GM19372 (cell line): ENCODE measurements around the gene ARHGAP26.
"Not testable (repeated sequence)": the region's sequence is repeated elsewhere in the genome, so short reads cannot be mapped to it uniquely, and the experiment has no call there.

ENCODE experiments used
- ATAC-seq: cut with Tn5 transposase; IDR thresholded peaks from one replicate; pipeline ENCODE4 v1.9.1; 2021; ENCODE audit warnings: mild to moderate bottlenecking, low read depth, moderate library complexity; ENCODE audit not compliant: unreplicated experiment

Gene ARHGAP26

DNA sequence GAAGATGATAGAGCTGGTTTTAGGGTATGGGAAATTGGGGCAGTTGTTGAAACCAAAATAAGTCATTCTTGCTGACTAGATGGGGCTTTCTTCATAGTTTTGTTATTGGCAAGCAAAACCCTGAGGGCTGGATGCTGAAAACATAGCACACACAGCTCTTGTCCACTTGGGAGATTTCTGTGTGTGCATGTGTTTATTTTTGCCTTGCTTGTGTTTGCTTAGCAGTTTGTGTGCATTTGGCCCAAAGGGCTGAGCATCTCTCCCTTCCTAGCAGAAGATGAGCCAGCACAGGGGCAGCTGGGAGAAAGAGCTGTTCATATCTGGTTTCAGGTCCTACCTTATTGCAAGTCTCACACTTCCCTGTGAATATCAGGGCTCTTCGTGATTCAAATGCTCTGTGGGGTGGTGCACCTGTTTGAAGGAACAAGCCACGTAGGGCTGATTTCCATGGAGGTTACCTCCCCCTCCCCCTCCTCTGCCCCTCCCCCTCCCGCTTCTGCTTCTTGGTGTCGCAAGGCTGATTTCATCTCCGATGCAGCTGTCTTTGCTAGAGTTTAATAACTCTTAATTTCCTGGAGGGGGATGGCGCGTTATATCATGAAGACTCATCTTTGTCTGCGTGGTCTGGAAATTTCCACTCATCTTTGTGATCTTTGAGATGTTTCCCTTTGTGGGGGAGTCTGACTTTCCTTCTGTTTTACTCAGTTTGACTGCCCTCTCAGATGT is 296.5 kb downstream of the ARHGAP26 start:
- no peak for ATAC-seq

DNA sequence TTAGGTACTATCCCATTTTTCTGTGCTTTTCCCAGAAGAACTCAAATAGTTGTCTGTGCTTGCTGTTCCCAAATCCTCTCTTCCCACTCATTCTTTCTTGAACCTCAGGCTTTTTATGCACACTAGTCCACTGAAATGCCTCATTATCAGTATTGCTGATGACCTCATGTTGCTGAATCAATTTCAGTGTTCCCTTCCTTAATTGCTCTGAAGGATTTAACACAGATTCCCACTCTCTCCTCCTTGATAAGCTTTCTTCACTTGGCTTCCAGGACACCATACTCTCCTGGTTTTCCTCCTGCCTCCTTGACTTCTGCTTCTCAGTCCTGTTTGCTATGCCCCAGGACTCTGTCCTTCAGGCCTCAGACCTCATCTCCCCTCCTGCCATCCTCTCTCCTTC is 298.5 kb downstream of the ARHGAP26 start:
- ATAC-seq = no peak

DNA sequence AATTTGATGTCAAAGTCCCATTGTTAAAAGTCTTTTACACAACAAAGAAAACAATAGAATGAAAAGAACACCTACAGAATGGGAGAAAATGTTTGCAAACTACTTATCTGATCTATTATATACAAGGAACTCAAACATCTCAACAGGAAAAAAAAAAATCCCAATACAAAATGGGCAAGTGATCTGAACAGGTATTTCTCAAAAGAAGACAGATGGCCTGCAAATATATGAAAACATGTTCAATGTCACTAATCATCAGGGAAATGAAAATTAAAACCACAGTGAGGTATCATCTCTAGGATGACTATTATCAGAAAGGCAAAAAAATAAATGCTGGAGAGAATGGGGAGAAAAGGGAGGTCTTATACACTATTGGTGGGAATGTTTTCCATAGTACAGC is 301.8 kb downstream of the ARHGAP26 start:
- ATAC-seq = no peak

DNA sequence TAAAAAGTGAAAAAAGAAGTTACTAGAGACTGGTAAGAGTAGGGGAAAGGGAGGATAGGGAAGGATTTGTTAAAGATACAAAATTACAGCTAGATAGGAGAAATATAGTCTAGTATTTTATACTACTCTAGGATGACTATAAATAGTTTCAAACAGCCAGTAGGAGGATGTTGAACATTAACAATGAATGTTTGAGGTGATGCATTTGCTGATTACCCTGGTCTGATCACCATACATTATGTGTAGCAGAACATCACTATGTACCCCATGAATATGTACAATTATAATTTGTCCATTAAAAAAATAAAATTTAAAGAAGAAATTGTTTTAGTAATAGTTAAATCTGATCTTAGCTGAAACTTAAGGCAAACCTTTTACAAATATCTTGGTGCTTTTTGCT is 302.6 kb downstream of the ARHGAP26 start:
- no peak for ATAC-seq

DNA sequence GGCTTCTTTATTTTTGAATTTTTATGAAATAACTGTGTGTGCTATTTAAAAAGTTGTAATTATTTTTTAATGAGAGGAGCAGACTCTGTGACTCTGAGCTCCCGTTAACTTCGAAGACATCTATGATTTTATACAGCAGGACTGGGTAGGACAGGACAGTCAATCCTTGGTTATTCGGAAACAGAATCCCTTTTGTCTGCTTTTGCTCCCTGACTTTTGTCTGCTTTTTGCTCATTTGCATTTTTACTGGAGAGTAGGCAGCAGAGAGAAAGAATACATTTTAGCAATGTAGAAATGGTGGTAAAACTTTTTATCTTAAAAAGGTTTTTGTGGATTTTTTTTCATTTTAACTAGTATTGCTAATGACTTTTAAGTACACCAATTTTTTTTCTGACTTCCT is 303.6 kb downstream of the ARHGAP26 start:
- no peak for ATAC-seq

DNA sequence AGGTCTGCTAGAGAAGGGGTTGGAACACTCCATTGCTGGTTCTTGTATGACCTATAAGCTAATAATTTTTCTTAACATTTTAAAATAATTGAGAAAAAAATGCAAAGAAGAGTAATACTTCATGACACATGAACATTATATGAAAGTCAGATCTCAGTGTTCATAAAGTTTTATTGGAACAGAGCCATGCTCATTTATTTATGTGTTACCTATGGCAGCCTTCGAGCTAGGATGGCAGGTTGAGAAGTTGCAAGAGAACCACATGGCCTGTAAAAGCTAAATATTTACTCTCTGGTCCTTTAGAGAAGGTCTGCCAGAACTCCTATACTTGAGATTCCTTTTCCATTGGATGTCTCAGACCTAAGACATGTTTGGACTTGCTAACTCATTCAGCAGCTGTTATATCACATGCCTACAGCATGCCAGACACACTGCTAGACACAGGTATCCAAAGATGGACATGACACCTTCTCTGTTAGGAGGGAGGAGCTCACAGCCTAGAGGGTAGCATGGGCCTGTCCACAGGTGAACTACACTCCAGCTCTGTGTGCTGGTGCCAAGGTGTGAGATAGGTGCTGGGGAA is 304.3 kb downstream of the ARHGAP26 start:
- no peak for ATAC-seq

DNA sequence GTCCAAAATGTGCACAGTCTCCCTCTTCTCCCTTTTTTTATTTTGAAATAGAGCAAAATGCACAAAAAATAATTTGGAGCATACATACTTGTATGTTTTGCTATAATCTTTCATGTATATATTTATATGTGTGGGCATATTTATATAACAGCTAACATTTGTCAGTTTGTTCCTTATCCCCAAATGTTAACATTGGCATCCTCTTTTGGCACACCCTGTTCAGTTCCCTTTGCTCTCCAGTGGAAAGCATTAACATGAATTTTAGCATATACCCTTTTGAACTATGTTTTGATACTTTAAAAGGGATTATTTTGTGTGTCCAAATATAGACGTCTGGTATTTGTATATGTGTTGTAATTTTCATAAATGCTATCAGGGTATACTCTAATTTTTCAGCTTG is 306.2 kb downstream of the ARHGAP26 start:
- ATAC-seq = no peak

DNA sequence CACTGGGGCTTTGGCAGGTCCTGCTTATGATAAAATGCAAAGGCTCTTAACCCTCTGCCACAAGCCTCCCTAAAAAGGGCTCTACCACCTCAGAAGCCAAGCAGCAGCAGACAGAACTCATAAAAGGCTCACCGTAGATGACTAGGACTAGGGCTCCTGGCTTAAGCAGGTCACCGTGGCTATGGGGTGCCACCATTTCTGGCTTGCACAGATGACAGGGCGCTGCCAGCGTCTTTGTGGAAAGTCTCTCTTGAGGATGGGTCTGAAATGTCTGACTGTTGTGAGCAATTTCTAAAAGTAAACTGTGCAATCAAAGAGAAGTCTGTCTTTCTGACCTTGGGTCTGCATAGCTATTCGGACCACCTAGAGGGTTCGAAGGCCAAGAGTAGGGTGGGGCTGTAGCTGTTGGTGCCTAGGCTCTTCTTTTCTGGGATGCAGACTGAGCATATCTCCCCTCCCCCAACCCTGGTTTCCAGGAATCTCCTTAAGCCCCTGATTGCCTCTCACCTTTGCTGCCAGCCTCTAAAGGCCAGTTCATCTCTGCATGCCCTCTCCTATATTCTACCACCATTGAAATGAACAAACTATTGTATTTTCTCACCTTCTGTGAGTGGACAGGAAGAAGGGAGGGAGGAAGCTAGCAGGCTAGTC is 307.4 kb downstream of the ARHGAP26 start:
- no peak for ATAC-seq

DNA sequence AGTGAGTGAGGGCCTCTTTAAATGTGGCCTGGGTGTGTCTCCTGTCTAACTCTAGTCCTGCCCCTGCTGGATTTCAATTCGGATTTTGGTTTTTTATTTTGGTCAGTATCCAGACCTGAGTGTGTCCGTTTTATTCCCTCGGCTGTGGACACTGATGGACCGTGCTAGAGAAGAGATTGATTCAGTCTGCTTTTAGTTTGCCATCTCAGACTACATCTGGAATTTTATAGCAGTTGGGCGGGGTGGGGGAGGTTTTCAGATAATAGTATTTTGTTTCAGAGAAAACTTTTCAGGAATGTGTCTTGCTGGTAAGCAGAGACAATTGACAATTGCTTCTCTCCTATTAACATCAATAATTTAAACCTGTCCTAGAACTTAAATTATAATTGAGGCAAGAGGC is 308.1 kb downstream of the ARHGAP26 start:
- no peak for ATAC-seq

DNA sequence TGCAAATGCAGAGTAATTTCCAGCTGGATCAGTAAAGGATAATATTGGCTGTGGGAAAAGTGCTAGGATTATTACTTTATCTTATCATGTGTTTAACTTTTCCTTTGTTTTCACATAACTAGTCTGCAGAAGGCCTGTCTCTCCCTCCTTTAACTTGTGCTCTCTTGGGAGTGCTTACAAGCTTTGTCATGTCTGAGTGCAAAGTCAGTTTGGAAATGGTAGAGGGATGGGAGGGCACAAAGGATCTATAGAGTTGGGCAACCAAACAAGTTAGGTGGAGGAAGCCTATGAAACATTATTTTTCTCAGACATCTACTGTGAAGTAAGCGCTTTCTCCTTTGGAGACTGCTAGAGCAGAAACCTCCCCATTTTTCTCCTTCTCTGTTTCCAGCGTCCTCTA is 308.8 kb downstream of the ARHGAP26 start:
- ATAC-seq = no peak

DNA sequence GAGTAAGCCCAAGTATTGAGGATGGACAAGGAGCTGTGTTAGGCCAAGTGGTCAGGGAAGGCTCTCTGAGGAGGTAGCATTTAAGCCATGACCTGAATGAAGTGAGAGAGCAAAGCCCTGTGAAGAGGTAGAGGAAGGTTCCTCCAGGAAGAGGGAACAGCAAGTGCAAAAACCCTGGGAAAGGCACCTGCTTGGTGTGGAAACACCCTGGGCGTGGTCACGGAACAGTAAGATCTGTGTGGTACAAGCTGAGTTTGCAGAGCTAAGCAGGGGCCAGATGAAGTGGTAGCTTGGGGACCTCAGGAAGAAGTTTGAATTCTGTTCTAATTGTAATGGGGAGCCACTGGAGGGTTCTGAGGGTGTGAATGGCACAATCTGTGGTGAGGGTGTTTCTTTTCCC is 310.2 kb downstream of the ARHGAP26 start:
- ATAC-seq = no peak

DNA sequence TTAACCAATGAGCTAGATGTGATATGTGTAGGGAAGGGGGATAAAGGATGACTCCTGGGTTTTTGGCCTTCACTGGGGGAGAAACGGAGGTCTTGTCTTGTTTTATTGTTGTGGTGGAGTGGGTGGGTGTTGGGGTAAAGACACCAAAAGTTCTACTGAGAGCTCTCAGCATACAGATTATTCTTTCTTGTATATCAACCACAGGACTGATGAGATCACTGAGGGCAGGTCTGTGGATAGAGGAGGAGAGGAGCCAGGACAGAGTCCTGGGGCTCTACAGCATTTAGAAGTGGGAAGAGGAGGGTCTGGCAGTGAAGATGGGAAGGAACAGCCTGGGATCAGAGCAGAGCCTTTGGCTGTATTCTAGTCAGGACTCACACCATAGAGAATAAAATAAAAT is 310.8 kb downstream of the ARHGAP26 start:
- no peak for ATAC-seq

DNA sequence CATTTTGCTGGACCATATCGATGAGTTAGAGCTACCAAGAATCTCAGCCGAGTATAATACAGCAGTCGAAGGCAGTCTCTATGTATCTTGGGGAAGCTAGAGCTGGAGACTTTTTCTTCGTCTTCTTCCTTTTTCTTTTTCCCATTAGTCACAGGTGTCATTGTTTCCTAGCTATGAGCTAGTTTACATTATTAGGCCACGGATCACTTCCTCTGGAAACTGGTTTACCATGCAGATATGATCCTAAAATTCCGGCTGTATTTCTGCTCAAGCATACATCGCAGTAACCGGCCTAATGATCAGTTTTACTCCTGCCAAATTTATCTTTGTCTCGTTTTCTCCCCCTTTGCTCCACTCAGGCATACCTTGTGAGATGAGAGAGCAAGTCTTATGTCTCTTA is 312.8 kb downstream of the ARHGAP26 start:
- no peak for ATAC-seq

DNA sequence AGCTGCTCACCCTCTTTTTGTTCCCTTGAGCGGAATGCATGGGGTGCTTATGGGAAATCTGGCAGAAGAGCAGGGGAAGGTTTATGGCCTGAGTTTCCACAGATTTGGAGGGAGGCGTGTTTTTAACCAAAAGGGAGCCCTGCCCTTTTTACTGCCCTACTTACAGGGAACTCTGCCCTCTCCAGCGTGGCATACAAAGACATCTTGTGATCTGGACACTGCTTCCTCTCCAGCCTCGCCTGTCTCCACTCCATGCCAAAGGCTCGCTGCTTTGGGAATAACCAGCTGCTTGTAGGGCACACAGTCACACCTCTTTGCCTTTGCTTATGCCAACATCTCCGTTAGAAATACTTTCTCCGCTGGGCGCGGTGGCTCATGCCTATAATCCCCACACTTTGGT is 314.2 kb downstream of the ARHGAP26 start:
- no peak for ATAC-seq

DNA sequence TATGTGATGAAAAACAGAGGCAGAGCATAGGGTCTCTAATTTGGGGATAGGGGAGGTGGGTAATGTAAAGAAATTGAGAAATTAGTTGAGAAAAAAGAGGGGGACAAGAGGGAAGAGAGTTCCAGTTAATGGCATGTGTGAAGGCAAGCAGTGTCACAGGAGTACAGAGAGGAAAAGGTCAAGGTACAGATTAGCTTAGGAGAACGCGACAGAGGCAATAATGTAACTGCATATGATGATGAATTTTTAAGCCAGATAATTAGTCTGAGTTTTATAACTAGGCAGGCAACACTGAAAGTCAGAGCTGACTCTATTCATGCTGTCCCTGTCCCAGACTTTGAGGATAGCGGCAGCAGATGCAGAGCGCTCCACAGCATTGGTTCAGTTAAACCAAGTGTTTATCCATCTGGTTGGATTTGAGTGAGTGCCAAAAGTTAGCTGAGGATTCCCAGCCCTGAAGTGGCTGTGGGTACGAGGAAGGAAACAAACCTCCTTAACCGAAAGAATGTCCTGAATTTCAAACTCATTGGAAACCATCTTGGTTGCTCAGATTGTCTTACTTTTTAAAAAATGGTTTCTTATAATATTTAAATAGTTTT is 315.2 kb downstream of the ARHGAP26 start:
- no peak for ATAC-seq

DNA sequence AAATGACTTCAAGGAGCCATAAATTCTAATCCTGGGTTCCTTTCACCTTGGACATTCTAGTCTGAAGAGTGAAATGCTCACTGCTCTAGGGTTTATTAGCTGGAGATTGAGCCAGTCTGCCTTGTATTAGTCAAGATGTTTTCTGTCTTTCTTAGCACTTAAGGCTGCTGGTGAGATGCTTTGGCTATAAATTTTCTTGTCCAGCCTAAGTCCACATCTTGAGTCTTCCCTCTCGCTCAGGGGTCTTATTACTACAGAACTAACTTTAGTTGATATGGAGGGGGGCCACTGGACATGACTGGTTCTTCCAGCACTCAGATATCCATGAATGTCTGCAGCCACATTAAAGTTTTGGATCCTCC is 316.4 kb downstream of the ARHGAP26 start:
- no peak for ATAC-seq

DNA sequence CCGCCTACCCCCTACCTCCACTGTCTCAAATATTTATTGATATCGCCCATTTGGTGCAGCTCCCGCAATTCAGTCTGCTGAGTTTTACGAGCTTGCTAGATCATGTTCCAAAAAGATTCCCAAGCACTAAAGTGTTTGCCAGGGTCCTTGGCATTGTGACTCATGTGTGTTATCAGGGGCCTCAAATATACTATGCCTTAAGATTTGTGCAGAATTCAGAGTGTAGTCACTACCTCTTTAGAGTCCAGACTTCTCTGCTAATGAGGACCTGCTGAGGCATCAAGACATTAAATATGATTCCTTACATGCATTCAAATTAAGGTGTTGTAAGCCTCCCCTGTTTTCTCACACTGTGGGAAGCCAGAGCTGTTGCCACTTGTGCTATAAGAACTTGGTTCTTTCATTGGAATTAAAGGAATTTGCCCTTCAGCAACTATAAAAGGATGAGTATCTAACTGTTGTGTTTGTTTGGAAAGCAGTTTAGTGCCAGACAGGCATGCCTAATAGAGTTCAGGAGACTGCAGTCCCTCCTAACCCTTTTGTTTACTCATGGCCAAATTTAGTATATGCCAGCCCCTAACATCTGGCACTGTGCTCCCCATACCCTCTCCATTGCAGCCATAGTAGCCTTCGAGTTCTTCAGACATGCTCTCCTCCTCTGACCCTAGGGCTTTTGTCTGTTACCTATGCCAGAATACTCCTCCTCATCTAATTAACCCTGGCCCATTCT is 316.9 kb downstream of the ARHGAP26 start:
- ATAC-seq = no peak

DNA sequence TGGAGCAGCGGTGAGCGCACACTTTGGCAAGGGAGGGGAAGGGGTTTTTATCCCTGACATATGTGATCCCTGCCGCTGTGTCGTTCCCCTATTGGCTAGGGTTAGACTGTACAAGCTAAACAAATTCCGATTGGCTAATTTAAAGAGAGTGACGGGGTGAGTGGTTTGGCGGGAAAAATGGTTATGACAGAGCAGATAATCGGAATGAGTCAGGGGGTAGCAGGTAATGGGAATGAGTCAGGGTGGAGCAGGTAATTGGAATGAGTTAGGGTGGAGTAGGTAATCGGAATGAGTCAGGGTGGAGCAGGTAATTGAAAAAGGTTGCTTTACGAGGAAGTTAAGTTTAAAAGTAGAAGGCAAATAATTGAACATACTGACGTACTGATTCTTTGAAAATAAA is 318.5 kb downstream of the ARHGAP26 start:
- ATAC-seq = not testable (repeated sequence)

DNA sequence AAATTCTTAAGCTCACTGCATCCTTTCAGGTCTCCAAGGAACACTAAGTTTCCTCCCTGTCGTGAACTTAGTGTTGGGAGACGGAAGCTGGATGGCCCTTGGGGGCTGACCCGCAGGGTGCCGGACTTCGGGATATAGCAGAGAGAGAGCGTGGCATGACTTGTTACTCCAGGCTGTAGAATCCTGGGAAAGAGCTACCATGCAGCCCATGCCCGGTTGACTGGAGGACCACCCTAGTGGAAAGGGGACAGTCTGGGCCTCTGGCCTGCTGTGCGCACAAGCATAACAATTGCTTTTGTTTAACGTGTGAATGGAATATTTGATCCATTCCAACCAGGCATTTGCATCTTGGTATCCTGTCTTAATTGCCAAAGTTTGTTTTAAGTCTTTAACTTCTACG is 319.9 kb downstream of the ARHGAP26 start:
- ATAC-seq = not testable (repeated sequence)

DNA sequence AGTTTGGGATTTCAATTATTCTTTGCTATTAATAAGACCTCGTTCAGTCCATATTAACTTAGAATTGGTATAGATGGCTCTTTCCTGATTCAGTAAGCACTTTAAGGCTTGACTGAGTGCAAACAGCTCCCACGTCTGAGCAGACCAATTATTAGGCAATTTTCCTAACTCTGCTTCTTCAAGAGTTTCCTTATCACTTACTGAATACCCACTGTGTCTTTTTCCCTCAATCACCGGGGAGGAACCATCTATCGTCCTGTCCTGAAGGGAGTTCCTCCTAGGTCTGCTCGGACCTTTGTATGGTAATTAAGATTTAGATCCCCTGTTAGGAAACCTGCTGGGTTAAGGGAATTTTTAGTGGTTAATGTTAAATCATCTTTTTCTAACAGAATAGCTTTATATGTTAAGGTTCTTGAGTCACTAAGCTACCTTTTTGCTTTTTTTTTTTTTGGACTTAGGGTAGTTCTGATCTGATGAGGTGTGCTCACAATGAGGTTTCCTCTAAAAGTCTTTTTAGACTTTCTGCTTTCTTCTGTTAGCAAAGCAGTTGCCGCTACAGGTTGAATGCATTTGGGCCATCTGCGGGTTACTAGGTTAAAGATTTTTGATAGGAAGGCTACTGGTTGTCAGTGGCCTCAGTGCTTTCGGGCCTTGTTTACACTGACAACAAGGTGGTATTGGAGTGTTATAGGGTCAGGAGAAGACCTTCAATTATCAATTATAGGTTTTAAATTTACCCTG is 322.7 kb downstream of the ARHGAP26 start:
- not testable (repeated sequence) for ATAC-seq
